Astrocyte (in vitro differentiated cells and primary cell): ENCODE measurements around the gene HNRNPA0.

Experiments used
- CTCF ChIP-seq: IDR thresholded peaks from 2 replicates; pipeline ENCODE4 v1.5.1; 2011; ENCODE audit warnings: low read depth, mild to moderate bottlenecking, inconsistent platforms, low read length, moderate library complexity; ENCODE audit not compliant: insufficient read depth
- EZH2 ChIP-seq: IDR thresholded peaks from 2 replicates; pipeline ENCODE4 v1.6.1; 2012; ENCODE audit warnings: mild to moderate bottlenecking, low read length, inconsistent platforms; ENCODE audit not compliant: insufficient read depth

GRCh38 chr5:137794863-137795262 is 40.7 kb upstream of the HNRNPA0 start:
- TF ChIP-seq CTCF (no peak), EZH2 (no peak)
